Midbrain (tissue), 1 donor: Measurements from ENCODE around the gene IGBP1.
A peak's percentile ranks its signal among the peaks of the same experiment; 100 is the strongest.
"Not testable (repeated sequence)": the region's sequence is repeated elsewhere in the genome, so short reads cannot be mapped to it uniquely, and the experiment has no call there.

ENCODE experiments used
- DNase-seq: peaks from one replicate; lab custom pipeline; 2025; lab: John Stamatoyannopoulos, UW

Gene IGBP1

GRCh38 chrX:70133303-70134115 is at the start of gene IGBP1:
TSS of gene IGBP1 (plus strand) at chrX:70133447. CDS start at chrX:70133948, 501 bp downstream.
- peak; percentile 88 for DNase-seq

GRCh38 chrX:70084592-70085240 is 48.5 kb upstream of the IGBP1 start:
- no peak for DNase-seq

GRCh38 chrX:70087857-70088630 is 45.2 kb upstream of the IGBP1 start:
- DNase-seq = no peak

GRCh38 chrX:70088751-70089150 is 44.5 kb upstream of the IGBP1 start:
- DNase-seq = no peak

GRCh38 chrX:70089604-70090297 is 43.5 kb upstream of the IGBP1 start:
- no peak for DNase-seq

GRCh38 chrX:70092247-70092646 is 41.0 kb upstream of the IGBP1 start:
- no peak for DNase-seq

- no peak for DNase-seq
Observed at GRCh38 chrX:70096052-70096451, 37.2 kb upstream of the IGBP1 start.

GRCh38 chrX:70105229-70105628 is 28.0 kb upstream of the IGBP1 start:
- DNase-seq = no peak

GRCh38 chrX:70111436-70112026 is 21.7 kb upstream of the IGBP1 start:
- DNase-seq = not testable (repeated sequence)

GRCh38 chrX:70117738-70118137 is 15.5 kb upstream of the IGBP1 start:
- no peak for DNase-seq

- DNase-seq = not testable (repeated sequence)
Observed at GRCh38 chrX:70123014-70123413, 10.2 kb upstream of the IGBP1 start.

- DNase-seq = no peak
Observed at GRCh38 chrX:70124678-70125077, 8.6 kb upstream of the IGBP1 start.

- DNase-seq = no peak
Observed at GRCh38 chrX:70128071-70128470, 5.2 kb upstream of the IGBP1 start.

GRCh38 chrX:70129816-70130215 is 3.4 kb upstream of the IGBP1 start:
- no peak for DNase-seq

GRCh38 chrX:70132224-70132623 is 1.0 kb upstream of the IGBP1 start:
- no peak for DNase-seq

- no peak for DNase-seq
Observed at GRCh38 chrX:70132877-70133302, 357 bp upstream of the IGBP1 start.

- no peak for DNase-seq
Observed at GRCh38 chrX:70134116-70134477, 850 bp downstream of the IGBP1 start.

- DNase-seq = no peak
Observed at GRCh38 chrX:70138622-70139021, 5.4 kb downstream of the IGBP1 start.

- peak; percentile 13 for DNase-seq
Observed at GRCh38 chrX:70139736-70140135, 6.5 kb downstream of the IGBP1 start.

GRCh38 chrX:70141373-70141772 is 8.1 kb downstream of the IGBP1 start:
- DNase-seq = no peak
